GM13977 (cell line): ENCODE measurements around the gene KREMEN1.

Experiments used
- DNase-seq: peaks from one replicate; pipeline ENCODE4 v3.0.0; 2012; ENCODE audit warnings: low spot score
- in situ Hi-C: fragments of 300-500 bp; cut with MboI; formaldehyde crosslinking; loops from one replicate; pipeline ENCODE4 v1.12.0; 2022; ENCODE audit warnings: low sequenced_read_pairs, low pct_unique_long_range_greater_than_20kb, mixed read lengths, inconsistent platforms; ENCODE audit not compliant: unreplicated experiment
- TF ChIP-seq, protein P1 (sequence below): IDR thresholded peaks from 2 replicates; pipeline ENCODE4 v1.5.1; 2012; ENCODE audit warnings: mild to moderate bottlenecking, control low read depth; ENCODE audit not compliant: insufficient read depth; ENCODE audit errors: extremely low read depth, missing control alignments

Gene KREMEN1

DNA sequence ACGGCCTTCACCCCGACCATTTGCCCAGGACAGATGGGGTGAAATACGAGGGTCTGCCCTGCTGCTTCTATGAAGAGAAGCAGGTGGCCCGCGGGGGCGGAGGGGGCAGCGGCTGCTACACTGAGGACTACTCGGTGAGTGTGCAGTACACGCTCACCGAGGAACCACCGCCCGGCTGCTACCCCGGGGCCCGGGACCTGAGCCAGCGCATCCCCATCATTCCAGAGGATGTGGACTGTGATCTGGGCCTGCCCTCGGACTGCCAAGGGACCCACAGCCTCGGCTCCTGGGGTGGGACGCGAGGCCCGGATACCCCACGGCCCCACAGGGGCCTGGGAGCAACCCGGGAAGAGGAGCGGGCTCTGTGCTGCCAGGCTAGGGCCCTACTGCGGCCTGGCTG lies 22.4 kb upstream of the KREMEN1 start:
- in situ Hi-C loops, result no loop called here

DNA sequence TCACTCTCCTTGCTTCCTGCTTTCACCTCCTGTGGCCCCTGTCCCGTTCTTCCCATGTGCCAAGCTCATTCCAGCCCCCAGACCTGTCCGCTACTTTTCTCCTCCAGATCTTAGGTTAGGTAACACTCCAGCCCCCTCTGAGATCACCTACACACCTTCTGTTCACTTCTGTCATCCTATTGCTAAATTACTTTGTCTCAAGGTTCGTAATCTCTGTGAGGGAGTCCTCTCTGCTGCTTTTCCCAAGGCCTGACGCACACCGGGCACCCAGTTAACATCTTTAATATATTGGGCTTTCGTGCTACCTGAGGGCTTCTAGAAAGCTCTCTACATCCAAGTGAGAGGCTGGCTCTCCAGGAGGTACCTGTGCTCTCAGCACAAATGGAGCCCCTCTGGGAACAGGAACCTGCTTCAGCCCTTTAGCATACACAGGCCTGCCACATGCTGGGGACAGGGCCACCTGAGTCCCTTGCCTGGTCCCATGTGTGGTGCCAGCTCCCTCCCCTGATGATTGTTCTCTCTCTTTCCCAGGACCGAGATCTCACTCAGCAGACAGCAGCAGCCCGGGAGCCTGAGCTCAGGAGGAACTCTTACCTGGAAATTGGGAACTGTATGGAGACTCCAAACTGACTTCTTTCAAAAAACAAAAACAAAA lies 19.7 kb upstream of the KREMEN1 start:
- TF ChIP-seq, protein P1, sequence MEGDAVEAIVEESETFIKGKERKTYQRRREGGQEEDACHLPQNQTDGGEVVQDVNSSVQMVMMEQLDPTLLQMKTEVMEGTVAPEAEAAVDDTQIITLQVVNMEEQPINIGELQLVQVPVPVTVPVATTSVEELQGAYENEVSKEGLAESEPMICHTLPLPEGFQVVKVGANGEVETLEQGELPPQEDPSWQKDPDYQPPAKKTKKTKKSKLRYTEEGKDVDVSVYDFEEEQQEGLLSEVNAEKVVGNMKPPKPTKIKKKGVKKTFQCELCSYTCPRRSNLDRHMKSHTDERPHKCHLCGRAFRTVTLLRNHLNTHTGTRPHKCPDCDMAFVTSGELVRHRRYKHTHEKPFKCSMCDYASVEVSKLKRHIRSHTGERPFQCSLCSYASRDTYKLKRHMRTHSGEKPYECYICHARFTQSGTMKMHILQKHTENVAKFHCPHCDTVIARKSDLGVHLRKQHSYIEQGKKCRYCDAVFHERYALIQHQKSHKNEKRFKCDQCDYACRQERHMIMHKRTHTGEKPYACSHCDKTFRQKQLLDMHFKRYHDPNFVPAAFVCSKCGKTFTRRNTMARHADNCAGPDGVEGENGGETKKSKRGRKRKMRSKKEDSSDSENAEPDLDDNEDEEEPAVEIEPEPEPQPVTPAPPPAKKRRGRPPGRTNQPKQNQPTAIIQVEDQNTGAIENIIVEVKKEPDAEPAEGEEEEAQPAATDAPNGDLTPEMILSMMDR, result no peak
- in situ Hi-C loops, result no loop called here
- DNase-seq, result no peak

More for the DNA sequence above, 22.4 kb upstream of the KREMEN1 start:
- TF ChIP-seq, protein P1, result no peak
- no peak for DNase-seq

DNA sequence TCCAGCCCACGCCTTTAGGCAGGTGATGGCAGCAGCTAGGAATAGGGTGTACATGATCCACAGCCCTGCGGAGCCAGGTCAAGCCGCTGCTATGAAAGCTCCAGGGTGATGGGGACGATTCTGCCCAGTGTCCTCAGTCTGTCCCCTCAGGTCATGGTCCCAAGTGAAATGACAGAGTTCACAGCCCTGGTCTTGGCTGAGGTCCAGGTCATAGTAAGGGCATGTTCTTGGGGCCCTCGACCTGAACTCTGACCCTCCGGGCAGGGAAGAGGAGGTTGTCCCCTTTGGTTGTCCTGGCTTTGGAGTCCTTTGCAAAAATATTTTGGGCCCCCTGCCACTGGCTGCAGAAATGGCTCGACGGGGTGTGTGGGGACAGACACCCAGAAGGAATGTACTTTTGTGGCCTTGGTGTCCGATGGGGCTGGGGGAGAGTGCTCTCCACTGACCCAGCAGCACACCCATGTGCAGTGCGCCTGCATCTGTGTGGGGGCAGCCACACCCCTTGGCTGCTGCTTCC lies 18.5 kb upstream of the KREMEN1 start:
- in situ Hi-C loops, result no loop called here
- DNase-seq, result no peak
- TF ChIP-seq, protein P1, result no peak

DNA sequence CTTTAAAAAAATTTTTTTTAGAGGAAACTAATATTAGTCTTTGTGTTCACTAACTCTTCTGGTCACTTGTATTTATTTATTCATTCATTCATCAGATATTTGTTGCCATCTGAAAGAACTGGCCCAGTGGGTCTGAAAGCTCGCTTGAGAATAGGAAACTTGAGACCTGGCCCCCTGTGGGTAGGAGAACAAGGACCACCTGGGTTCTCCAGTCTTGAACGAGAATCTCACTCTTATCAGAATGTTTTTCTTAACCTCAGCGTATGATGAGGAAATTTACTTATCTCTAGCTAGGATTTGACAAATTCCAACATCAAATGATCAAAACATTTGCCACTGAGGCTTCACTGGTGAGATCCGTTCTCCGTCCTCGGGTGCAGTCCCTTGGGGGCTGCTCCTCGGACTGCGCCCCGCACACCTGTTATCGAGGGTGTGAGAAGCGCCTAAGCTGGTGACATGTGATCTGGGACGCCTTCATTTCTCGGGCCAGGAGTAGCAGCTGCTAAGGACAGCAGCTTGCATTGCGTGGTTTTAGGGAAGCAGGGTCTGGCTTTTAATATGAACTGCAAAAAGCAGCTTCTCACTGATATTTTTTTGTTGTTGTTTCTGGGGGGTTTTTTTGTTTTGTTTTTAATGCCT lies 17.5 kb upstream of the KREMEN1 start:
- in situ Hi-C loops, result no loop called here
- no peak for DNase-seq
- TF ChIP-seq, protein P1, result no peak

DNA sequence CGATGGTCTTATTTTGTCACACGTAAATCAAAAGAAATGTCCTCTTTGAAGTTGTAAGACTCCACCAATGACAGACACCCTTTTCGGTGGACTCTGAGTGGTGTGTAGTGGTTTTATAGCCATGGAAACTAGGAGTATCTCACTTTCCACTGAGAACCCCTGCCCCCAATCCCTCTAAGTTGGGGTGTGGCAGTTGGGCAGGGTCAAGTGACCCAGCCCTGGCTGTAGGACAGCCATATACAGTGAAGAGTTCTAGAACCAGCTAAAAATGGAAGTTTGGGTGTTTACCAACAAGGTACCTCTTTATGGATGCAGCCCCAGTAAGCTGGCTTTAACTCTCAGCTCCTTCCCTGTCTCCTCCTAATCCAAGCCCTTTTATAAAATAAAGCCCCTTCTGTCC lies 16.4 kb upstream of the KREMEN1 start:
- in situ Hi-C loops, result no loop called here
- no peak for DNase-seq
- TF ChIP-seq, protein P1, result no peak

DNA sequence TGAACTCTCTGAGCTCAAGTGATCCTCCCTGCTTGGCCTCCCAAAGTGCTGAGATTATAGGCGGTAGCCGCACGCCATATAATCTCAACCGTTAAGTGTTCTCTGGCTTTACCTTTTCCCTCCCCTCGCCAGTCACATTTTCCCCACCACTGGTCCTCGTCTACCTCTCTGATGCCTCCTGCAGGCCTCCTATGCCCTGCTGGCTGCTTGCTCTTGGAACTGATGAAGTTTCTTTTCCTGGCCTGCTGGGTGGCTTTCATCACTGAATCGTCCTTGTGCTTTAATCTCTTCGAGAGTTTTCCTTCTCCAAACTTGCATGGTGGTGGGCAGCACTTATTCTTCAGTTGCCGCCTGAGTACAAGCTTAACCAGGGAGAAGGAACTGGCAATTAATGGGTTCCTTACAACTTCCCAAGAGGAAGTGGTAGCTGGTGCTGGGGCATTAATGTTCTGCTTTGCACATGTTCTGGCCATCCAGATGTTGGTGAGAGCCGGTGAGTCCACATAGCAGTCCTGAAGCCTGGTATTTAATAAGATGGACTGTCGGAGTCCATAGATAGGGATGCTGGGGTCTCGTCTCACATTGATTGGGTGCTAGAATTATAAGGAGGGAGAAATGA lies 12.5 kb upstream of the KREMEN1 start:
- in situ Hi-C loops, result no loop called here
- no peak for DNase-seq
- TF ChIP-seq, protein P1, result no peak
